Measurements from ENCODE around the gene C6orf163. TPM values are rescaled to one million over a fixed set of nuclear protein-coding genes. Genes with fewer than 3 reads are reported as not detected.

The C6orf163 gene
- total and polyA plus RNA-seq, 2 of the 4 experiments (the other 2 are of a cell fraction) = 0.55 to 0.90 TPM

Other genes with a start within 250 kb of the C6orf163 start
- gene CGA, start 249.7 kb upstream of the C6orf163 start, total RNA-seq (2012; rRNA removed) = not detected in 2 replicates
- 0.15 and 0.17 TPM in 2 replicates for gene CGA, start 249.7 kb upstream of the C6orf163 start, polyA plus RNA-seq (2012; rRNA removed)
- 28.3 and 36.9 TPM in 2 replicates for gene ZNF292, start 189.2 kb upstream of the C6orf163 start, total RNA-seq (2012; rRNA removed)
- 5.4 and 5.5 TPM in 2 replicates for gene ZNF292, start 189.2 kb upstream of the C6orf163 start, polyA plus RNA-seq (2012; rRNA removed)
- gene SMIM8, start 22.2 kb upstream of the C6orf163 start, total RNA-seq (2012; rRNA removed) = 3.6 and 5.3 TPM in 2 replicates
- 2.0 and 2.7 TPM in 2 replicates for gene SMIM8, start 22.2 kb upstream of the C6orf163 start, polyA plus RNA-seq (2012; rRNA removed)
- gene GJB7, start 15.5 kb upstream of the C6orf163 start, total RNA-seq (2012; rRNA removed) = not detected in 2 replicates
- not detected in 2 replicates for gene GJB7, start 15.5 kb upstream of the C6orf163 start, polyA plus RNA-seq (2012; rRNA removed)
- gene CFAP206, start 63.2 kb downstream of the C6orf163 start, total RNA-seq (2012; rRNA removed) = under 0.01 and 0.28 TPM in 2 replicates
- 0.09 TPM in 1 of 2 replicates, not detected in the other for gene CFAP206, start 63.2 kb downstream of the C6orf163 start, polyA plus RNA-seq (2012; rRNA removed)
- 9.7 and 14.4 TPM in 2 replicates for gene SLC35A1, start 128.2 kb downstream of the C6orf163 start, total RNA-seq (2012; rRNA removed)
- gene SLC35A1, start 128.2 kb downstream of the C6orf163 start, polyA plus RNA-seq (2012; rRNA removed) = 10.0 and 12.4 TPM in 2 replicates
- gene RARS2, start 245.2 kb downstream of the C6orf163 start, total RNA-seq (2012; rRNA removed) = 33.0 and 56.9 TPM in 2 replicates
- 16.2 and 19.9 TPM in 2 replicates for gene RARS2, start 245.2 kb downstream of the C6orf163 start, polyA plus RNA-seq (2012; rRNA removed)
- 30.6 and 33.1 TPM in 2 replicates for gene ORC3, start 245.3 kb downstream of the C6orf163 start, total RNA-seq (2012; rRNA removed)
- 17.8 and 22.3 TPM in 2 replicates for gene ORC3, start 245.3 kb downstream of the C6orf163 start, polyA plus RNA-seq (2012; rRNA removed)

All from IMR-90 (cell line).